H9 (cell line): ENCODE data around the gene CYP19A1. TPM values are rescaled to one million over a fixed set of nuclear protein-coding genes. Genes with fewer than 3 reads are reported as not detected.

Source experiments
- DNase-seq: peaks from one replicate; pipeline ENCODE4 v3.0.0-alpha.2; 2017
- H2AFZ ChIP-seq: one replicate; pipeline ENCODE4 v1.6.1; 2013; ENCODE audit warnings: mild to moderate bottlenecking, low read length, control low read depth, moderate library complexity
- H2AK5ac ChIP-seq: 2 replicates; pipeline ENCODE4 v1.6.1; 2013; ENCODE audit warnings: low read length, control low read depth, mixed read lengths; ENCODE audit not compliant: insufficient read length
- H2BK120ac ChIP-seq: one replicate; pipeline ENCODE4 v1.6.1; 2013; ENCODE audit warnings: low read depth, mild to moderate bottlenecking, low read length, control low read depth, inconsistent platforms; ENCODE audit not compliant: poor library complexity, severe bottlenecking
- H2BK12ac ChIP-seq: 2 replicates; pipeline ENCODE4 v1.6.1; 2013; ENCODE audit warnings: low read length, control low read depth, mixed read lengths, low read depth; ENCODE audit not compliant: insufficient read length
- H2BK15ac ChIP-seq: 2 replicates; pipeline ENCODE4 v1.6.1; 2013; ENCODE audit warnings: low read depth, low read length, control low read depth
- H2BK20ac ChIP-seq: one replicate; pipeline ENCODE4 v1.6.1; 2013; ENCODE audit warnings: low read depth, mild to moderate bottlenecking, low read length, control low read depth, inconsistent platforms; ENCODE audit not compliant: poor library complexity, severe bottlenecking
- H2BK5ac ChIP-seq: 2 replicates; pipeline ENCODE4 v1.6.1; 2013; ENCODE audit warnings: low read length, control low read depth, mixed read lengths; ENCODE audit not compliant: insufficient read length
- H3K14ac ChIP-seq: 2 replicates; pipeline ENCODE4 v1.6.1; 2013; ENCODE audit warnings: low read length, control low read depth; ENCODE audit not compliant: insufficient read depth
- H3K18ac ChIP-seq: 2 replicates; pipeline ENCODE4 v1.6.1; 2013; ENCODE audit warnings: low read depth, mild to moderate bottlenecking, mixed read lengths, low read length, control low read depth; ENCODE audit not compliant: insufficient read length
- H3K23ac ChIP-seq: 2 replicates; pipeline ENCODE4 v1.6.1; 2013; ENCODE audit warnings: low read length, control low read depth, mixed read lengths, low read depth; ENCODE audit not compliant: insufficient read length
- H3K23me2 ChIP-seq: 2 replicates; pipeline ENCODE4 v1.6.1; 2013; ENCODE audit warnings: low read depth, mild to moderate bottlenecking, mixed read lengths, low read length, control low read depth; ENCODE audit not compliant: insufficient read length, poor library complexity, severe bottlenecking
- H3K27ac ChIP-seq: 2 replicates; pipeline ENCODE4 v1.5.1; 2013; ENCODE audit warnings: low read length, control low read depth, mixed read lengths, low read depth; ENCODE audit not compliant: insufficient read length
- H3K27me3 ChIP-seq: 2 replicates; pipeline ENCODE4 v1.6.1; 2013; ENCODE audit warnings: low read length, control low read depth, inconsistent platforms; ENCODE audit not compliant: insufficient read depth
- H3K4ac ChIP-seq: 2 replicates; pipeline ENCODE4 v1.6.1; 2013; ENCODE audit warnings: low read depth, mild to moderate bottlenecking, control low read depth, inconsistent platforms, low read length, moderate library complexity
- H3K4me1 ChIP-seq: 2 replicates; pipeline ENCODE4 v1.6.1; 2013; ENCODE audit warnings: low read length, control low read depth, inconsistent platforms; ENCODE audit not compliant: insufficient read depth
- H3K4me2 ChIP-seq: 2 replicates; pipeline ENCODE4 v1.6.1; 2013; ENCODE audit warnings: low read length, control low read depth, mixed read lengths; ENCODE audit not compliant: insufficient read length, insufficient read depth
- H3K56ac ChIP-seq: 2 replicates; pipeline ENCODE4 v1.6.1; 2013; ENCODE audit warnings: low read depth, mild to moderate bottlenecking, mixed read lengths, low read length, control low read depth; ENCODE audit not compliant: insufficient read length
- H3K79me1 ChIP-seq: 2 replicates; pipeline ENCODE4 v1.6.1; 2013; ENCODE audit warnings: low read depth, mild to moderate bottlenecking, moderate library complexity, low read length, control low read depth, inconsistent platforms; ENCODE audit not compliant: insufficient read depth, poor library complexity, severe bottlenecking
- H3K79me2 ChIP-seq: 2 replicates; pipeline ENCODE4 v1.6.1; 2013; ENCODE audit warnings: low read length, control low read depth, inconsistent platforms; ENCODE audit not compliant: insufficient read depth
- H3K9ac ChIP-seq: 2 replicates; pipeline ENCODE4 v1.6.1; 2013; ENCODE audit warnings: low read length, control low read depth, mixed read lengths; ENCODE audit not compliant: insufficient read length; ENCODE audit errors: extremely low read depth
- H3K9me3 ChIP-seq: one replicate; pipeline ENCODE4 v1.6.1; 2013; ENCODE audit warnings: low read depth, low read length, inconsistent platforms; ENCODE audit not compliant: control insufficient read depth
- H3T11ph ChIP-seq: one replicate; pipeline ENCODE4 v1.6.1; 2013; ENCODE audit warnings: mild to moderate bottlenecking, low read length, control low read depth, inconsistent platforms
- H4K20me1 ChIP-seq: one replicate; pipeline ENCODE4 v1.6.1; 2013; ENCODE audit not compliant: control insufficient read depth, insufficient read length, insufficient read depth
- H4K5ac ChIP-seq: 2 replicates; pipeline ENCODE4 v1.6.1; 2013; ENCODE audit warnings: low read depth, mild to moderate bottlenecking, mixed read lengths, low read length, control low read depth; ENCODE audit not compliant: insufficient read length
- H4K8ac ChIP-seq: replicated peaks from 2 replicates; pipeline ENCODE4 v1.6.1; 2013; ENCODE audit warnings: low read length, control low read depth, mixed read lengths, low read depth; ENCODE audit not compliant: insufficient read length
- H4K91ac ChIP-seq: 2 replicates; pipeline ENCODE4 v1.6.1; 2013; ENCODE audit warnings: low read depth, mild to moderate bottlenecking, moderate library complexity, mixed read lengths, low read length, control low read depth; ENCODE audit not compliant: insufficient read length
- H3K27ac Mint-ChIP-seq, 3 experiments: 2 replicates in 2 of 3; 3 replicates in 1 of 3; pipeline ENCODE4 v1.8.0; 2020 to 2021; ENCODE audit warnings: mixed read lengths in 3 of 3, mild to moderate bottlenecking in 1 of 3, moderate library complexity in 1 of 3
- H3K27me3 Mint-ChIP-seq: 2 replicates; pipeline ENCODE4 v1.8.0; 2021; ENCODE audit warnings: low read depth, mild to moderate bottlenecking, moderate library complexity, mixed read lengths
- H3K36me3 Mint-ChIP-seq, 3 experiments: 2 replicates in 2 of 3; 3 replicates in 1 of 3; pipeline ENCODE4 v1.8.0; 2020 to 2021; ENCODE audit warnings: low read depth in 3 of 3, mixed read lengths in 3 of 3; ENCODE audit not compliant: insufficient read depth in 1 of 3
- H3K4me1 Mint-ChIP-seq, 2 experiments: 2 replicates each; pipeline ENCODE4 v1.8.0; 2020; ENCODE audit warnings: mixed read lengths in 2 of 2
- H3K4me3 Mint-ChIP-seq, 2 experiments: 2 replicates in 1 of 2; 3 replicates in 1 of 2; pipeline ENCODE4 v1.8.0; 2020 to 2021; ENCODE audit warnings: mild to moderate bottlenecking in 2 of 2, mixed read lengths in 2 of 2, moderate library complexity in 1 of 2
- H3K9me3 Mint-ChIP-seq, 2 experiments: 2 replicates in 1 of 2; 3 replicates in 1 of 2; pipeline ENCODE4 v1.8.0; 2020; ENCODE audit warnings: mild to moderate bottlenecking in 2 of 2, mixed read lengths in 2 of 2, moderate library complexity in 1 of 2
- total RNA-seq: library from RNA; stranded (reverse); gene quantifications from 2 replicates; pipeline ENCODE4 v1.2.1, GENCODE V29; 2021
- TF ChIP-seq, protein P1 (sequence below): fragments of 200-600 bp; sonication (generic); conservative IDR thresholded peaks from 3 replicates; pipeline ENCODE4 v1.8.0; 2021; ENCODE audit warnings: antibody characterized with exemption, mild to moderate bottlenecking

The CYP19A1 gene
- total RNA-seq, 1 experiment from 2014 or later, result not detected

- TF ChIP-seq, protein P1, sequence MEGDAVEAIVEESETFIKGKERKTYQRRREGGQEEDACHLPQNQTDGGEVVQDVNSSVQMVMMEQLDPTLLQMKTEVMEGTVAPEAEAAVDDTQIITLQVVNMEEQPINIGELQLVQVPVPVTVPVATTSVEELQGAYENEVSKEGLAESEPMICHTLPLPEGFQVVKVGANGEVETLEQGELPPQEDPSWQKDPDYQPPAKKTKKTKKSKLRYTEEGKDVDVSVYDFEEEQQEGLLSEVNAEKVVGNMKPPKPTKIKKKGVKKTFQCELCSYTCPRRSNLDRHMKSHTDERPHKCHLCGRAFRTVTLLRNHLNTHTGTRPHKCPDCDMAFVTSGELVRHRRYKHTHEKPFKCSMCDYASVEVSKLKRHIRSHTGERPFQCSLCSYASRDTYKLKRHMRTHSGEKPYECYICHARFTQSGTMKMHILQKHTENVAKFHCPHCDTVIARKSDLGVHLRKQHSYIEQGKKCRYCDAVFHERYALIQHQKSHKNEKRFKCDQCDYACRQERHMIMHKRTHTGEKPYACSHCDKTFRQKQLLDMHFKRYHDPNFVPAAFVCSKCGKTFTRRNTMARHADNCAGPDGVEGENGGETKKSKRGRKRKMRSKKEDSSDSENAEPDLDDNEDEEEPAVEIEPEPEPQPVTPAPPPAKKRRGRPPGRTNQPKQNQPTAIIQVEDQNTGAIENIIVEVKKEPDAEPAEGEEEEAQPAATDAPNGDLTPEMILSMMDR, result no peak
- Mint-ChIP-seq H3K27ac (no peak overlapping the region), H3K27me3 (no peaks in the 10 kb centered on the region), H3K36me3 (no peaks in the 10 kb centered on the region; a peak in 1 of 7 replicates), H3K4me3 (no peak overlapping the region), H3K9me3 (no peaks in the 10 kb centered on the region), H3K4me1 (peaks cover 2 to 3% of the 10 kb centered on the region in 2 experiments; a peak in 3 of 4 replicates)
- no peak overlapping the region for H3K4me2 ChIP-seq
- H3K23ac ChIP-seq, result no peak overlapping the region
- H3K79me2 ChIP-seq, result no peaks in the 10 kb centered on the region
- no peak overlapping the region for H3K56ac ChIP-seq
- no peak overlapping the region for H3T11ph ChIP-seq
- no peak overlapping the region for H2BK120ac ChIP-seq
- H3K14ac ChIP-seq, result no peak overlapping the region
- H2BK20ac ChIP-seq, result no peak overlapping the region
- H3K18ac ChIP-seq, result no peak overlapping the region
- no peak overlapping the region for H3K9ac ChIP-seq
- no peak overlapping the region for H2AK5ac ChIP-seq
- no peaks in the 10 kb centered on the region for H3K23me2 ChIP-seq
- H3K4me1 ChIP-seq, result no peaks in the 10 kb centered on the region
- H2BK15ac ChIP-seq, result no peak overlapping the region
- H2BK12ac ChIP-seq, result no peak overlapping the region
- H3K79me1 ChIP-seq, result no peaks in the 10 kb centered on the region
- H3K27ac ChIP-seq, result no peak overlapping the region
- no peaks in the 10 kb centered on the region for H3K27me3 ChIP-seq
- H4K5ac ChIP-seq, result no peak overlapping the region
- H3K9me3 ChIP-seq, result no peaks in the 10 kb centered on the region
- no peak overlapping the region for H4K8ac ChIP-seq
- H4K20me1 ChIP-seq, result no peaks in the 10 kb centered on the region
- no peak overlapping the region for H3K4ac ChIP-seq
- no peak overlapping the region for H2AFZ ChIP-seq
- DNase-seq, result no peak
- no peak overlapping the region for H4K91ac ChIP-seq
- no peak overlapping the region for H2BK5ac ChIP-seq
These were observed 35.7 kb upstream of the CYP19A1 start for GRCh38 chr15:51374131-51374530.
